IMR-90 (cell line): ENCODE data around the gene TTLL8. TPM values are rescaled to one million over a fixed set of nuclear protein-coding genes. Genes with fewer than 3 reads are reported as not detected.
A peak's percentile ranks its signal among the peaks of the same experiment; 100 is the strongest.

Experiments used
- ATAC-seq: fragments of 200-7000 bp; cut with Tn5 transposase; 2 replicates; pipeline ENCODE4 v1.9.1; 2020; ENCODE audit warnings: low read depth, mild to moderate bottlenecking, moderate library complexity
- BruUV-seq: library from RNA; stranded (reverse); fragments of 400-500 nt; replicated peaks from 2 replicates; lab custom pipeline; 2021; lab: Mats Ljungman, UMichigan
- CTCF ChIA-PET: fragments of 300-600 bp; formaldehyde crosslinking; extraction: SDS; loops from one replicate; lab custom pipeline; 2021; ENCODE audit warnings: antibody characterized with exemption; lab: Yijun Ruan, JAX
- POLR2A ChIA-PET: fragments of 300-600 bp; sonication (Branson Sonifier 250); formaldehyde crosslinking; loops from one replicate; lab custom pipeline; 2022; ENCODE audit warnings: antibody characterized with exemption; ENCODE audit not compliant: unreplicated experiment; lab: Charles Lee
- DNase-seq: peaks from one replicate; pipeline ENCODE4 v3.0.0; 2013
- H2AFZ ChIP-seq: replicated peaks from 2 replicates; pipeline ENCODE3; 2013; ENCODE audit warnings: low read length, mild to moderate bottlenecking; ENCODE audit not compliant: poor library complexity
- H2AK5ac ChIP-seq: 2 replicates; pipeline ENCODE4 v1.6.1; 2013; ENCODE audit warnings: low read depth, low read length, inconsistent platforms
- H2AK9ac ChIP-seq: replicated peaks from 2 replicates; pipeline ENCODE3; 2013; ENCODE audit warnings: mild to moderate bottlenecking, low read depth, low read length, moderate library complexity; ENCODE audit not compliant: poor library complexity
- H2BK120ac ChIP-seq: 2 replicates; pipeline ENCODE4 v1.6.1; 2013; ENCODE audit warnings: low read depth, low read length, inconsistent platforms
- H2BK15ac ChIP-seq: 3 replicates; pipeline ENCODE4 v1.6.1; 2013; ENCODE audit warnings: low read depth, low read length, inconsistent platforms
- H2BK20ac ChIP-seq: 2 replicates; pipeline ENCODE4 v1.6.1; 2013; ENCODE audit warnings: low read depth, mild to moderate bottlenecking, inconsistent platforms, low read length, moderate library complexity
- H2BK5ac ChIP-seq: 2 replicates; pipeline ENCODE4 v1.6.1; 2013; ENCODE audit warnings: mild to moderate bottlenecking, low read depth, low read length, inconsistent platforms; ENCODE audit not compliant: poor library complexity, severe bottlenecking
- H3K14ac ChIP-seq: replicated peaks from 2 replicates; pipeline ENCODE4 v1.6.1; 2013; ENCODE audit warnings: low read depth, low read length, inconsistent platforms
- H3K18ac ChIP-seq: 2 replicates; pipeline ENCODE4 v1.6.1; 2013; ENCODE audit warnings: low read depth, low read length, control low read depth
- H3K23ac ChIP-seq: 2 replicates; pipeline ENCODE4 v1.6.1; 2013; ENCODE audit warnings: low read depth, low read length, inconsistent platforms
- H3K27ac ChIP-seq: 2 replicates; pipeline ENCODE4 v1.5.1; 2013; ENCODE audit warnings: mild to moderate bottlenecking, control low read depth, low read length; ENCODE audit not compliant: insufficient read depth
- H3K27me3 ChIP-seq: 2 replicates; pipeline ENCODE4 v1.6.1; 2013; ENCODE audit warnings: low read length; ENCODE audit not compliant: control insufficient read depth, insufficient read depth
- H3K36me3 ChIP-seq: 2 replicates; pipeline ENCODE4 v1.6.1; 2013; ENCODE audit warnings: low read length, mixed read lengths; ENCODE audit not compliant: control insufficient read depth, insufficient read depth
- H3K4ac ChIP-seq: 2 replicates; pipeline ENCODE4 v1.6.1; 2013; ENCODE audit warnings: low read depth, low read length, inconsistent platforms
- H3K4me1 ChIP-seq: 2 replicates; pipeline ENCODE4 v1.6.1; 2013; ENCODE audit warnings: low read length, mixed read lengths; ENCODE audit not compliant: control insufficient read depth, insufficient read depth
- H3K4me2 ChIP-seq: 2 replicates; pipeline ENCODE4 v1.6.1; 2013; ENCODE audit warnings: low read depth, mild to moderate bottlenecking, control low read depth, low read length, moderate library complexity
- H3K4me3 ChIP-seq: 2 replicates; pipeline ENCODE4 v1.5.1; 2013; ENCODE audit warnings: low read depth, mild to moderate bottlenecking, control low read depth, low read length, moderate library complexity; ENCODE audit not compliant: insufficient read depth
- H3K56ac ChIP-seq: 2 replicates; pipeline ENCODE4 v1.6.1; 2013; ENCODE audit warnings: low read length, inconsistent platforms; ENCODE audit not compliant: insufficient read depth; ENCODE audit errors: extremely low read depth
- H3K79me1 ChIP-seq, 2 experiments: 2 replicates each; pipeline ENCODE4 v1.6.1; 2013; ENCODE audit warnings: low read length in 2 of 2, inconsistent platforms in 1 of 2, low read depth in 1 of 2
- H3K9ac ChIP-seq: 2 replicates; pipeline ENCODE4 v1.6.1; 2013; ENCODE audit warnings: low read depth, low read length, control low read depth
- H3K9me1 ChIP-seq: 2 replicates; pipeline ENCODE4 v1.6.1; 2013; ENCODE audit warnings: low read length, inconsistent platforms; ENCODE audit not compliant: insufficient read depth
- H3K9me3 ChIP-seq: 2 replicates; pipeline ENCODE4 v1.6.1; 2013; ENCODE audit warnings: low read length; ENCODE audit not compliant: control insufficient read depth, insufficient read depth
- H4K20me1 ChIP-seq: 2 replicates; pipeline ENCODE4 v1.6.1; 2013; ENCODE audit warnings: low read length, inconsistent platforms; ENCODE audit not compliant: insufficient read depth
- H4K5ac ChIP-seq: 2 replicates; pipeline ENCODE4 v1.6.1; 2013; ENCODE audit warnings: mild to moderate bottlenecking, low read depth, low read length, control low read depth
- H4K8ac ChIP-seq, 2 experiments: 2 replicates each; pipeline ENCODE4 v1.6.1; 2013; ENCODE audit warnings: low read depth in 2 of 2, low read length in 2 of 2, control low read depth in 1 of 2, inconsistent platforms in 1 of 2
- H4K91ac ChIP-seq: 2 replicates; pipeline ENCODE4 v1.6.1; 2013; ENCODE audit warnings: low read depth, low read length, inconsistent platforms; ENCODE audit not compliant: insufficient read depth
- CHD1 ChIP-seq: IDR thresholded peaks from 2 replicates; pipeline ENCODE4 v1.6.1; 2012; ENCODE audit warnings: low read depth, low read length, improper control_type of control experiment
- POLR2A ChIP-seq: IDR thresholded peaks from 2 replicates; pipeline ENCODE4 v1.6.1; 2012; ENCODE audit warnings: mild to moderate bottlenecking, low read depth, low read length
- WGBS, 2 experiments: methylation state at CpG; one replicate each; pipeline versions ENCODE4 v1.1.5 to v1.1.7; 2013; ENCODE audit warnings: missing lambda C conversion rate in 2 of 2; ENCODE audit not compliant: insufficient read length in 1 of 2; ENCODE audit errors: extremely low coverage in 2 of 2; 5-methylcytosine and 5-hydroxymethylcytosine counted together
- dilution Hi-C: fragments of 300-500 bp; cut with HindIII; formaldehyde crosslinking; loops from one replicate; pipeline ENCODE4 v1.14.3; 2018; ENCODE audit warnings: low sequenced_read_pairs; ENCODE audit not compliant: unreplicated experiment
- in situ Hi-C: fragments of 300-500 bp; cut with MboI; formaldehyde crosslinking; loops from 3 replicates; pipeline ENCODE4 v1.14.3; 2019; ENCODE audit warnings: low sequenced_read_pairs, inconsistent platforms, mixed read lengths
- intact Hi-C: fragments of 100-400 bp; cut with micrococcal nuclease; formaldehyde crosslinking; loops from 2 replicates; pipeline ENCODE4 v1.10.0; 2022
- polyA plus RNA-seq, 3 experiments: library from polyadenylated mRNA; depleted of rRNA; stranded (reverse); fragments of >200 nt; gene quantifications; 2 replicates each; pipeline ENCODE4 v1.2.3, GENCODE V29; 2012; ENCODE audit warnings: low replicate concordance in 1 of 3
- total RNA-seq: library from RNA; depleted of rRNA; stranded (reverse); fragments of >200 nt; gene quantifications from 2 replicates; pipeline ENCODE4 v1.2.3, GENCODE V29; 2012

Gene TTLL8
- total and polyA plus RNA-seq, 2 of the 4 experiments (the other 2 are of a cell fraction) = not detected

GRCh38 chr22:50083462-50084079, 25.5 kb upstream of the TTLL8 start:
- ChIA-PET POLR2A (no interaction called here), CTCF (no interaction called here)
- no peak overlapping the region; the same call in 1 of the 2 replicates for H3K18ac ChIP-seq
- H4K8ac ChIP-seq = no peak overlapping the region
- H4K20me1 ChIP-seq = no peaks in the 10 kb centered on the region
- no peak overlapping the region for H2BK5ac ChIP-seq
- ATAC-seq (no peak), DNase-seq (no peak)
- no peak overlapping the region for H2AK9ac ChIP-seq
- H3K4me2 ChIP-seq = no peak overlapping the region
- TF ChIP-seq CHD1 (no peak), POLR2A (no peak)
- dilution Hi-C loops (no loop called here), intact Hi-C loops (no loop called here), in situ Hi-C loops (no loop called here)
- H3K23ac ChIP-seq = no peak overlapping the region
- H3K9ac ChIP-seq = no peak overlapping the region
- no peak overlapping the region for H3K4ac ChIP-seq
- peaks cover 9% of the 10 kb centered on the region; the same call in 1 of the 2 replicates for H3K4me1 ChIP-seq
- no peak overlapping the region for H3K14ac ChIP-seq
- H4K91ac ChIP-seq = no peak overlapping the region
- H3K79me1 ChIP-seq = no peaks in the 10 kb centered on the region
- H2BK15ac ChIP-seq = no peak overlapping the region
- WGBS, 2 experiments = 70% methylated on average over 2 of the region's 18 CpGs; no CpG with 5 or more reads in 1 of the 2 experiments
- H3K27ac ChIP-seq = no peak overlapping the region
- no peak overlapping the region for H3K4me3 ChIP-seq
- H3K36me3 ChIP-seq = no peaks in the 10 kb centered on the region
- no peak overlapping the region; the same call in 1 of the 2 replicates for H4K5ac ChIP-seq
- H2BK20ac ChIP-seq = no peak overlapping the region
- no TSS peak for BruUV-seq
- no peak overlapping the region for H3K56ac ChIP-seq
- peak overlapping the region; percentile 41 for H2AFZ ChIP-seq
- H2AK5ac ChIP-seq = no peak overlapping the region
- H3K27me3 ChIP-seq = no peaks in the 10 kb centered on the region
- H3K9me1 ChIP-seq = peaks cover 6% of the 10 kb centered on the region; the same call in 1 of the 2 replicates
- peaks cover 7% of the 10 kb centered on the region for H3K9me3 ChIP-seq
- H2BK120ac ChIP-seq = no peak overlapping the region
